GM19438 (cell line): ENCODE measurements around the gene GDE1.
"Not testable (repeated sequence)": the region's sequence is repeated elsewhere in the genome, so short reads cannot be mapped to it uniquely, and the experiment has no call there.

Source experiments
- ATAC-seq: cut with Tn5 transposase; IDR thresholded peaks from one replicate; pipeline ENCODE4 v1.9.1; 2021; ENCODE audit warnings: low read depth; ENCODE audit not compliant: unreplicated experiment

GDE1 gene

GRCh38 chr16:19521471-19522396, at the start of gene GDE1:
Gene GDE1 (minus strand): TSS chr16:19522098. CDS start chr16:19521964, 134 bp downstream.
- ATAC-seq = peak; percentile 69

- no peak for ATAC-seq
These were observed 45.7 kb upstream of the GDE1 start for GRCh38 chr16:19567560-19567959.

GRCh38 chr16:19566362-19566761, 44.5 kb upstream of the GDE1 start:
- ATAC-seq = no peak

GRCh38 chr16:19563377-19563776, 41.5 kb upstream of the GDE1 start:
- no peak for ATAC-seq

- ATAC-seq = no peak
These were observed 38.2 kb upstream of the GDE1 start for GRCh38 chr16:19560078-19560477.

GRCh38 chr16:19559242-19559910, 37.5 kb upstream of the GDE1 start:
- ATAC-seq = no peak

GRCh38 chr16:19555938-19556771, 34.3 kb upstream of the GDE1 start:
- no peak for ATAC-seq

GRCh38 chr16:19555186-19555937, 33.5 kb upstream of the GDE1 start, which contains the start of gene VPS35L:
Gene VPS35L (plus strand): TSS chr16:19555703. CDS start chr16:19555730, 27 bp downstream.
- peak; percentile 95 for ATAC-seq

GRCh38 chr16:19549673-19550072, 27.8 kb upstream of the GDE1 start:
- ATAC-seq = no peak

GRCh38 chr16:19548144-19548543, 26.2 kb upstream of the GDE1 start:
- no peak for ATAC-seq

GRCh38 chr16:19543278-19543996, 21.5 kb upstream of the GDE1 start:
- ATAC-seq = not testable (repeated sequence)

- ATAC-seq = no peak
These were observed 20.4 kb upstream of the GDE1 start for GRCh38 chr16:19542138-19542821.

GRCh38 chr16:19540241-19540970, 18.5 kb upstream of the GDE1 start:
- ATAC-seq = no peak

- no peak for ATAC-seq
These were observed 10.7 kb upstream of the GDE1 start for GRCh38 chr16:19532601-19533000.

- ATAC-seq = no peak
These were observed 6.8 kb upstream of the GDE1 start for GRCh38 chr16:19528666-19529065.

GRCh38 chr16:19527161-19527560, 5.3 kb upstream of the GDE1 start:
- ATAC-seq = no peak

- no peak for ATAC-seq
These were observed 3.5 kb upstream of the GDE1 start for GRCh38 chr16:19525385-19525723.
